Activated CD4-positive, alpha-beta T cell treated with anti-CD3 and anti-CD28 coated beads, Interleukin-2, Interleukin-4, amounts not matched to agents 100 ng/mL and 50 ng/mL, durations not matched to agents 16 hours and 8 hours (primary cell): ENCODE measurements around the gene PRR15L.
"Not testable (repeated sequence)": the region's sequence is repeated elsewhere in the genome, so short reads cannot be mapped to it uniquely, and the experiment has no call there.

Experiments
- DNase-seq: peaks from one replicate; pipeline ENCODE4 v3.0.0-alpha.2; 2020; ENCODE audit warnings: low spot score

PRR15L gene

GRCh38 chr17:47935468-47935867 lies 22.2 kb downstream of the PRR15L start:
- DNase-seq: not testable (repeated sequence)

GRCh38 chr17:47934856-47935255 lies 22.8 kb downstream of the PRR15L start:
- DNase-seq: no peak

- DNase-seq: no peak
These were observed 25.8 kb downstream of the PRR15L start for GRCh38 chr17:47931848-47932247.

- no peak for DNase-seq
These were observed 28.3 kb downstream of the PRR15L start for GRCh38 chr17:47929218-47930000.

- no peak for DNase-seq
These were observed 29.3 kb downstream of the PRR15L start for GRCh38 chr17:47928415-47928814.

GRCh38 chr17:47927821-47928400 lies 29.8 kb downstream of the PRR15L start:
- DNase-seq: no peak

GRCh38 chr17:47925678-47925988 lies 32.0 kb downstream of the PRR15L start:
- no peak for DNase-seq

- DNase-seq: no peak
These were observed 32.7 kb downstream of the PRR15L start for GRCh38 chr17:47924785-47925677.

- not testable (repeated sequence) for DNase-seq
These were observed 37.8 kb downstream of the PRR15L start for GRCh38 chr17:47919889-47920288.

- DNase-seq: no peak
These were observed 38.7 kb downstream of the PRR15L start for GRCh38 chr17:47918991-47919390.

- DNase-seq: no peak
These were observed 39.7 kb downstream of the PRR15L start for GRCh38 chr17:47918006-47918405.

- DNase-seq: no peak
These were observed 40.1 kb downstream of the PRR15L start for GRCh38 chr17:47917581-47917980.

GRCh38 chr17:47916489-47917208 lies 41.0 kb downstream of the PRR15L start:
- no peak for DNase-seq

- no peak for DNase-seq
These were observed 41.8 kb downstream of the PRR15L start for GRCh38 chr17:47915776-47916398.

- no peak for DNase-seq
These were observed 43.3 kb downstream of the PRR15L start for GRCh38 chr17:47914306-47914948.

- DNase-seq: no peak
These were observed 44.6 kb downstream of the PRR15L start for GRCh38 chr17:47913050-47913449.

GRCh38 chr17:47907932-47908562 lies 49.6 kb downstream of the PRR15L start:
- no peak for DNase-seq

- DNase-seq: no peak
These were observed 51.2 kb downstream of the PRR15L start for GRCh38 chr17:47906443-47906842.

- no peak for DNase-seq
These were observed 52.4 kb downstream of the PRR15L start for GRCh38 chr17:47905221-47905733.

GRCh38 chr17:47902039-47902744 lies 55.5 kb downstream of the PRR15L start:
- no peak for DNase-seq
